OCI-LY1 (cell line): ENCODE measurements around the gene C9orf40.

Experiments
- H2AFZ ChIP-seq: fragments of 200-600 bp; sonication (generic), shearing (Covaris generic); 2 replicates; pipeline ENCODE4 v1.6.0; 2014; ENCODE audit warnings: antibody characterized with exemption, mild to moderate bottlenecking, low read length
- H3F3A ChIP-seq: fragments of 200-600 bp; sonication (generic), shearing (Covaris generic); 2 replicates; pipeline ENCODE4 v1.6.0; 2014; ENCODE audit warnings: mild to moderate bottlenecking, antibody characterized with exemption, low read length, moderate library complexity; ENCODE audit not compliant: insufficient read depth
- H3K27ac ChIP-seq: fragments of 200-600 bp; sonication (generic); 2 replicates; pipeline ENCODE4 v1.5.1; 2014; ENCODE audit warnings: low read length, mixed run types, mild to moderate bottlenecking, low read depth; ENCODE audit not compliant: poor library complexity, severe bottlenecking
- H3K27me3 ChIP-seq: fragments of 200-600 bp; sonication (generic); 2 replicates; pipeline ENCODE4 v1.6.0; 2014; ENCODE audit warnings: antibody characterized with exemption, mild to moderate bottlenecking, low read length, moderate library complexity; ENCODE audit not compliant: insufficient read depth
- H3K36me3 ChIP-seq: fragments of 200-600 bp; sonication (generic); 2 replicates; pipeline ENCODE4 v1.6.1; 2014; ENCODE audit warnings: mild to moderate bottlenecking, antibody characterized with exemption, low read length, moderate library complexity, mixed read lengths; ENCODE audit not compliant: insufficient read depth
- H3K4me1 ChIP-seq: fragments of 200-600 bp; sonication (generic); 2 replicates; pipeline ENCODE4 v1.5.1; 2014; ENCODE audit warnings: mild to moderate bottlenecking, low read length, moderate library complexity; ENCODE audit not compliant: insufficient read depth, severe bottlenecking
- H3K4me2 ChIP-seq: fragments of 200-600 bp; sonication (generic), shearing (Covaris generic); 2 replicates; pipeline ENCODE4 v1.6.1; 2014; ENCODE audit warnings: low read length
- H3K4me3 ChIP-seq: fragments of 200-600 bp; sonication (generic); 2 replicates; pipeline ENCODE4 v1.5.1; 2014; ENCODE audit warnings: low read length, low read depth, mild to moderate bottlenecking, mixed read lengths; ENCODE audit not compliant: poor library complexity, severe bottlenecking
- H3K79me2 ChIP-seq: fragments of 200-600 bp; shearing (Covaris generic); 2 replicates; pipeline ENCODE4 v1.6.1; 2016; ENCODE audit warnings: mixed run types, low read length, mixed read lengths; ENCODE audit not compliant: insufficient read depth
- H3K9ac ChIP-seq: fragments of 200-600 bp; sonication (generic), shearing (Covaris generic); 2 replicates; pipeline ENCODE4 v1.6.1; 2014; ENCODE audit warnings: mild to moderate bottlenecking, low read length, mixed read lengths
- H3K9me2 ChIP-seq: fragments of 200-600 bp; sonication (generic), shearing (Covaris generic); 2 replicates; pipeline ENCODE4 v1.6.1; 2014; ENCODE audit warnings: low read depth, mild to moderate bottlenecking, low read length, mixed read lengths
- H3K9me3 ChIP-seq: fragments of 200-600 bp; shearing (Covaris generic); 2 replicates; pipeline ENCODE4 v1.6.1; 2014; ENCODE audit warnings: low read length, mixed read lengths
- H4K20me1 ChIP-seq: fragments of 200-600 bp; sonication (generic), shearing (Covaris generic); 2 replicates; pipeline ENCODE4 v1.6.0; 2016; ENCODE audit warnings: mild to moderate bottlenecking, low read length; ENCODE audit not compliant: insufficient read depth
- CTCF ChIP-seq: fragments of 200-600 bp; sonication (generic), shearing (Covaris generic); IDR thresholded peaks from 2 replicates; pipeline ENCODE4 v1.5.1; 2017; ENCODE audit warnings: mild to moderate bottlenecking, antibody characterized with exemption, low read length, moderate library complexity, mixed read lengths
- EZH2 ChIP-seq: fragments of 200-600 bp; sonication (generic), shearing (Covaris generic); IDR thresholded peaks from 2 replicates; pipeline ENCODE4 v1.8.0; 2017; ENCODE audit warnings: borderline replicate concordance, mixed run types, mild to moderate bottlenecking, antibody characterized with exemption, low read length, moderate library complexity, mixed read lengths

C9orf40 gene

GRCh38 chr9:74960561-74960960 lies 7.8 kb upstream of the C9orf40 start:
- Histone ChIP-seq H2AFZ (no peak overlapping the region), H4K20me1 (no peaks in the 10 kb centered on the region), H3K9me3 (peaks cover 16% of the 10 kb centered on the region), H3K36me3 (no peaks in the 10 kb centered on the region), H3K9me2 (no peaks in the 10 kb centered on the region), H3K79me2 (no peaks in the 10 kb centered on the region), H3K4me1 (peaks cover 3% of the 10 kb centered on the region), H3F3A (no peaks in the 10 kb centered on the region), H3K4me2 (no peak overlapping the region), H3K27ac (no peak overlapping the region), H3K27me3 (no peaks in the 10 kb centered on the region), H3K4me3 (no peak overlapping the region), H3K9ac (no peak overlapping the region)
- TF ChIP-seq EZH2 (no peak), CTCF (no peak)

GRCh38 chr9:74958587-74958986 lies 5.9 kb upstream of the C9orf40 start:
- no peak for TF ChIP-seq EZH2
- no peak for TF ChIP-seq CTCF

GRCh38 chr9:74953235-74953751 lies 581 bp upstream of the C9orf40 start:
- Histone ChIP-seq H2AFZ (no peak overlapping the region), H3K79me2 (peaks cover 16% of the 10 kb centered on the region), H3K9me2 (no peaks in the 10 kb centered on the region), H3K27me3 (no peaks in the 10 kb centered on the region), H4K20me1 (no peaks in the 10 kb centered on the region), H3K4me3 (peak overlapping the region; percentile 95), H3F3A (no peaks in the 10 kb centered on the region), H3K4me2 (peak overlapping the region; percentile 68), H3K27ac (peak overlapping the region; percentile 87), H3K9ac (peak overlapping the region; percentile 68), H3K9me3 (no peaks in the 10 kb centered on the region), H3K36me3 (no peaks in the 10 kb centered on the region), H3K4me1 (peaks cover 46% of the 10 kb centered on the region)
- TF ChIP-seq CTCF (no peak), EZH2 (no peak)

More at GRCh38 chr9:74958587-74958986, 5.9 kb upstream of the C9orf40 start:
- H3F3A ChIP-seq: no peaks in the 10 kb centered on the region
- H3K4me3 ChIP-seq: no peak overlapping the region
- H3K9ac ChIP-seq: no peak overlapping the region
- peaks cover 16% of the 10 kb centered on the region for H3K9me3 ChIP-seq
- H3K27ac ChIP-seq: no peak overlapping the region
- H3K4me1 ChIP-seq: peaks cover 12% of the 10 kb centered on the region
- no peaks in the 10 kb centered on the region for H3K36me3 ChIP-seq
- H3K27me3 ChIP-seq: no peaks in the 10 kb centered on the region
- H3K9me2 ChIP-seq: no peaks in the 10 kb centered on the region
- H4K20me1 ChIP-seq: no peaks in the 10 kb centered on the region
- H2AFZ ChIP-seq: no peak overlapping the region
- no peak overlapping the region for H3K4me2 ChIP-seq
- no peaks in the 10 kb centered on the region for H3K79me2 ChIP-seq
